PFSK-1 (cell line): ENCODE measurements around the gene SLX9.

Source experiments
- FOXP2 ChIP-seq: optimal IDR thresholded peaks from 2 replicates; pipeline ENCODE3; 2011; ENCODE audit warnings: borderline replicate concordance, control low read depth, inconsistent platforms; ENCODE audit not compliant: insufficient read depth; ENCODE audit errors: extremely low read length, extremely low read depth
- POLR2AphosphoS5 ChIP-seq: IDR thresholded peaks from 2 replicates; pipeline ENCODE4 v1.6.1; 2012; ENCODE audit warnings: low read depth, mild to moderate bottlenecking, control low read depth, low read length, moderate library complexity
- SIN3A ChIP-seq: IDR thresholded peaks from 2 replicates; pipeline ENCODE4 v1.6.1; 2012; ENCODE audit warnings: mild to moderate bottlenecking, low read length, moderate library complexity, borderline replicate concordance; ENCODE audit not compliant: insufficient read depth
- TAF1 ChIP-seq: IDR thresholded peaks from 2 replicates; pipeline ENCODE4 v1.6.1; 2012; ENCODE audit warnings: low read length, control low read depth, borderline replicate concordance; ENCODE audit not compliant: insufficient read depth
- TF ChIP-seq, protein P1 (sequence below), 2 experiments: IDR thresholded peaks; 2 replicates each; pipeline versions ENCODE4 v1.6.1 to v1.8.0; 2011 to 2012; ENCODE audit warnings: low read depth in 2 of 2, low read length in 2 of 2, control low read depth in 1 of 2, inconsistent platforms in 1 of 2, mild to moderate bottlenecking in 1 of 2, moderate library complexity in 1 of 2; ENCODE audit not compliant: insufficient read depth in 1 of 2

SLX9 gene

DNA sequence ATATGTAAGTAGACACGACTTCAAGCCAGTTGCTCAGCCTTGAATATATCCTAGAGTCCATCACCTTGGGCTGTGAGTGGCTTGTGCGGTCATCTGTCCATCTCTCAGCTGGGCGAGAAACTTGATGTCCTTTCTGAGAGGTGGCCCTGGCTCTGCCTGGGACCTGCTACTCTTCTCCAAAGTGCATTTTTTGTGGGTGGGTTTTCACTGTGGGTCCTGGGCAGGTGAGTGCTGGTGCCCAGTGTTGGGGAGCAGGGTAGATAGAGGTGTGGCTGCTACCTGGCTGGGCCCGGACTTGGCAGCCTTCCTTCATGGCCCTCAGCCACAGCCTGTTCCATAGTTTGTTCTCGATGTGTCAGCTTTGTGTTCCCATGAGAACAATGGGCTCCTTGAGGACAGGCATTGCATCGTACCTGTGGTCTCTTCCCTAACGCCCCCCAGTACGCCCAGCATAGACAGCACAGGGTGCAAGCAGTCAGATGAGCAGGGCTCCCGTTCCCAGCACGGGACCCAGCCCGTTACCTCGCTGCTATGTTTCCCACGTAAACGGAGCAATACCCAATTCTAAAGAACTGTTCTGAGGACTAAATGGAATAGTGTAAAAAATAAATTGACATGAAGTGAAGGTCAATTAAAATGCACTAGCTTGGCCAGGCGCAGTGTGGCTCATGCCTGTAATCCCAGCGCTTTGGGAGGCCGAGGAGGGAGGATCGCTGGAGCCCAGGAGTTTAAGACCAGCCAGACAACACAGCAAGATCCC is 877 bp upstream of the SLX9 start:
- no peak for TF ChIP-seq POLR2AphosphoS5
- no peak for TF ChIP-seq SIN3A

DNA sequence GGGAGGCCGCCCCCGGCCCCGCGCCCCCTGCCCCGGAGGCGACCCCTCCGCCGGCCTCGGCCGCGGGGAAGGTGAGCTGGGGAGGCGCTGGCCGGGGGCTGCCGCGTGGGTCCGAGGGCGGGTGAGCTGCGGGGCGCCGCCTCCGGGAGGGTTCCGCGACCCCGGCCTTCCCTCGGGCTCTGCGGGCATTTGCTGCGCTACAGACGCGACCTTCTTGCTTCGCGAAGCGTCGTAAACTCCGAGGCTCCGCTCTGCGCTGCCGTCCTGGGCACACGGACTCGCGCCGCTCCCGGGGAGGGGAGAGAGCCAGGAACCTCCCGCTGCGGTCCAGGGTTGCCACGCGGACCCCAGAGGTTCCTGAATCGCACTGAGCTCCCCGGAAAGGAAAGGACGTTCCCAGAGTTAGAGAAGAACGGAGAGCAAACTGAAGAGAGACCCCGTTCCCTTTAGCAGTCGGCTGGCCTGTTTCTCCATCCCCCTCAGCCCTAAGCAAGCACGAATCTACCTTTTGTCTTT is 345 bp downstream of the SLX9 start:
- TF ChIP-seq SIN3A (no peak), TAF1 (no peak), FOXP2 (no peak), POLR2AphosphoS5 (no peak)
- TF ChIP-seq, protein P1, sequence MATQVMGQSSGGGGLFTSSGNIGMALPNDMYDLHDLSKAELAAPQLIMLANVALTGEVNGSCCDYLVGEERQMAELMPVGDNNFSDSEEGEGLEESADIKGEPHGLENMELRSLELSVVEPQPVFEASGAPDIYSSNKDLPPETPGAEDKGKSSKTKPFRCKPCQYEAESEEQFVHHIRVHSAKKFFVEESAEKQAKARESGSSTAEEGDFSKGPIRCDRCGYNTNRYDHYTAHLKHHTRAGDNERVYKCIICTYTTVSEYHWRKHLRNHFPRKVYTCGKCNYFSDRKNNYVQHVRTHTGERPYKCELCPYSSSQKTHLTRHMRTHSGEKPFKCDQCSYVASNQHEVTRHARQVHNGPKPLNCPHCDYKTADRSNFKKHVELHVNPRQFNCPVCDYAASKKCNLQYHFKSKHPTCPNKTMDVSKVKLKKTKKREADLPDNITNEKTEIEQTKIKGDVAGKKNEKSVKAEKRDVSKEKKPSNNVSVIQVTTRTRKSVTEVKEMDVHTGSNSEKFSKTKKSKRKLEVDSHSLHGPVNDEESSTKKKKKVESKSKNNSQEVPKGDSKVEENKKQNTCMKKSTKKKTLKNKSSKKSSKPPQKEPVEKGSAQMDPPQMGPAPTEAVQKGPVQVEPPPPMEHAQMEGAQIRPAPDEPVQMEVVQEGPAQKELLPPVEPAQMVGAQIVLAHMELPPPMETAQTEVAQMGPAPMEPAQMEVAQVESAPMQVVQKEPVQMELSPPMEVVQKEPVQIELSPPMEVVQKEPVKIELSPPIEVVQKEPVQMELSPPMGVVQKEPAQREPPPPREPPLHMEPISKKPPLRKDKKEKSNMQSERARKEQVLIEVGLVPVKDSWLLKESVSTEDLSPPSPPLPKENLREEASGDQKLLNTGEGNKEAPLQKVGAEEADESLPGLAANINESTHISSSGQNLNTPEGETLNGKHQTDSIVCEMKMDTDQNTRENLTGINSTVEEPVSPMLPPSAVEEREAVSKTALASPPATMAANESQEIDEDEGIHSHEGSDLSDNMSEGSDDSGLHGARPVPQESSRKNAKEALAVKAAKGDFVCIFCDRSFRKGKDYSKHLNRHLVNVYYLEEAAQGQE (IDR thresholded peaks at IDR 0.05; ENCODE audit: insufficient read depth in 1 of 2, low read depth in 2 of 2, low read length in 2 of 2) = no peak

DNA sequence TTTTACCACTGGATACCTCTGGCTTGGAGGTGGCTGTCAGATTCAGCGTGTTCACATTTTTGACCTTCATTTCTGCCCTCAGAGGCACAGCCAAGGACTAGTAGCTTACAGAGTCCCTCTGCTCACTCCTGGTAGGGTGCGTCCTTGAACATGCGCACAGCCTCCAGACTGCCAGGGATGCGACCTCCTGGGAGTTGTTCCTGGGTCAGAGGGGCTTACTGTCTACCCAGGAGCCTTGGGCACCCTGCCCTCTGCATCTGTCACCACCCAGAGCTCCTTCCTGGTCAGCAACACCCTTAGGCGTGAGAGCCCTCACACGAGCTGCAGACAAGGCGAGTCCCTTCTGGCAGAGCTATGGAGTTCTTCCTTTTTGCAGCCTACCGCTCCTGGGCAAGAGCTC is 1.7 kb downstream of the SLX9 start:
- TF ChIP-seq SIN3A (no peak), POLR2AphosphoS5 (no peak), TAF1 (no peak), FOXP2 (no peak)
- TF ChIP-seq, protein P1 (IDR thresholded peaks at IDR 0.05; ENCODE audit: insufficient read depth in 1 of 2, low read depth in 2 of 2, low read length in 2 of 2) = no peak

DNA sequence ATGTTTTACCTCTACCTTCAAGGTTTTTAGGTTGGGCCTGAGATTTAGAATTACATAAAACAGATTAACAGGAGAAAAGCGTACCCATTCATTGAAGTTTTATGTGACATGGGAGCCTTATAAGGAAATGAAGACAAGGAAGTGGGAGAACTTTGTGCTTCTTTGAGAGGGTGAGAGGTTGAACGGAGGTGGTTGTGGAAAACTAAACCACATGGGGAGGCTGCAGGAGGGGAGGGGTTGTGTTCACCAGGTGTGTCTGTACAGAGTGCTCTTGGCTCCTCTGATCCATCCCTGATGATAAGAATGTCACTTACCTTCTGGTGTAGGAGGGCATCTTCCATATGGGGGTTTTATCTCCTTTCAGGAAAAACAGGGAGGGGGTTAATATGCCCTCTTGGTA is 2.7 kb downstream of the SLX9 start:
- TF ChIP-seq, protein P1 (IDR thresholded peaks at IDR 0.05; ENCODE audit: insufficient read depth in 1 of 2, low read depth in 2 of 2, low read length in 2 of 2) = no peak
- no peak for TF ChIP-seq POLR2AphosphoS5

GRCh38 chr21:44943005-44943685 is 3.3 kb downstream of the SLX9 start:
- no peak for TF ChIP-seq TAF1
- TF ChIP-seq, protein P1 (IDR thresholded peaks at IDR 0.05; ENCODE audit: insufficient read depth in 1 of 2, low read depth in 2 of 2, low read length in 2 of 2) = no peak
- TF ChIP-seq SIN3A = no peak
- TF ChIP-seq POLR2AphosphoS5 = no peak
- TF ChIP-seq FOXP2 = no peak
